Skeletal muscle satellite cell (primary cell): Measurements from ENCODE around the gene PIK3IP1.
A peak's percentile ranks its signal among the peaks of the same experiment; 100 is the strongest.

Source experiments
- H3K27me3 ChIP-seq: 2 replicates; pipeline ENCODE4 v1.7.0; 2013; ENCODE audit warnings: low read length; ENCODE audit not compliant: control insufficient read depth, insufficient read depth
- H3K36me3 ChIP-seq: 2 replicates; pipeline ENCODE4 v1.7.0; 2013; ENCODE audit warnings: mild to moderate bottlenecking, control low read depth, low read length; ENCODE audit not compliant: insufficient read depth
- H3K4me1 ChIP-seq: 2 replicates; pipeline ENCODE4 v1.7.0; 2013; ENCODE audit warnings: low read length; ENCODE audit not compliant: control insufficient read depth, insufficient read depth
- H3K4me2 ChIP-seq: 2 replicates; pipeline ENCODE4 v1.7.0; 2013; ENCODE audit warnings: mild to moderate bottlenecking, low read length
- H3K4me3 ChIP-seq: 2 replicates; pipeline ENCODE4 v1.7.0; 2013; ENCODE audit warnings: low read length
- H3K9ac ChIP-seq: 2 replicates; pipeline ENCODE4 v1.7.0; 2013; ENCODE audit warnings: mild to moderate bottlenecking, low read depth, low read length, moderate library complexity
- H3K9me3 ChIP-seq: replicated peaks from 2 replicates; pipeline ENCODE4 v1.7.0; 2013; ENCODE audit warnings: mild to moderate bottlenecking, control low read depth, low read length

The PIK3IP1 gene

DNA sequence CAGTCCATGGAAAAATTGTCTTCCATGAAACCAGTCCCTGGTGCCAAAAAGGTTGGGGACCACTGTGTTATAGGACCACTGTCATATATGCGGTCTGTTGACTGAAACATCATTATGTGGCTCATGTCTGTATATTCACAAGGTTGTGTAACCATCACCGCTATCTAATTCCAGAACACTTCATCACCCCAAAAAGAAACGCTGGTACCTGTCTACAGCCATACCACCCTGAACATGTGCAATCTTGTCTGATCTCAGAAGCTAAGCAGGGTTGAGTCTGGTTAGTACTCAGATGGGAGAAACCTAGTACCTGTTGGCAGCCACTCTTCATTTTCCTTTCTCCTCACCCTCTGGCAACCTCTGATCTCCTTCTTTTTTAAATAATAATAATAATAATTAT is 12.9 kb upstream of the PIK3IP1 start:
- no peaks in the 10 kb centered on the region for H3K4me1 ChIP-seq
- H3K36me3 ChIP-seq: no peaks in the 10 kb centered on the region
- H3K4me3 ChIP-seq: no peak overlapping the region
- H3K9ac ChIP-seq: no peak overlapping the region
- no peak overlapping the region for H3K4me2 ChIP-seq
- H3K9me3 ChIP-seq: no peaks in the 10 kb centered on the region
- H3K27me3 ChIP-seq: peaks cover 29% of the 10 kb centered on the region

DNA sequence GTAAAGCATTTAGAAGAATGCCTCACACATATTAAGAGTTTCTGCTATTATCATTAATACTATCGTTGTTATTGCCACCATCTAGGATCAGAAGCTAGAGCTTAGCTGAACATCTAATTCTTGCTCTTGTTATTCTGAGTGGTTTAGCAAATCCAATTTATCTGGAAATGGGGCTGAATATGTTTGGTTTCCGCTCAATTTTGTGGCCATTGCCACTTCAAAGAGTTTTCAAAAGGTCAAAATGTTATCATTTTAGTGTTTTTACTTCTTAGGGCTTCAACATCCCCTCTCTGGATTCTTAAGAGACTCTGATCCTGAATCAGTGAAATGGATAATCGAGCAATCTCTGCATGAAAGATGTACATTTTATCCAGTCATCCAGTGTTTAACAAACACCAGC is 10.2 kb upstream of the PIK3IP1 start:
- H3K9me3 ChIP-seq: no peaks in the 10 kb centered on the region
- no peak overlapping the region for H3K4me3 ChIP-seq
- no peak overlapping the region for H3K9ac ChIP-seq
- no peaks in the 10 kb centered on the region for H3K4me1 ChIP-seq
- no peaks in the 10 kb centered on the region for H3K36me3 ChIP-seq
- H3K27me3 ChIP-seq: peaks cover 36% of the 10 kb centered on the region
- H3K4me2 ChIP-seq: no peak overlapping the region

DNA sequence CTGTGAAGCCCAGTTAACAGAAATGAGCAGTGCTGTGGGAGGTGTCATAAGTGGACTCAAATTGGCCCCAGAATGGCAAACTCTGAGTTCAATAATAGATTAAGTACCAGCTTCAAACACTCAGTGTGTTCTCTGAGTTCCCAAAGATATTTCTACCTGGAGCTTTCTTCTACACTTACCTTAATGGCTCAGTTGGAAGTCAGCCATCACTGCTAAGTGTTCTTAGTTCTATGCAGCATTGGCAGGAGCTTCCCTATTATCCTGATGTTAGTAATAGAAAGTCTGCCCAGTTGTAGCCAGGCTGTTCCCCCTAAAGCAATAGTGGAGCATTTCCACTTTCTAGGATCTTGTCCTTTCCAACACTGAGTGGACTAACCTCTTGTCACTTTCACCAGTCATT is 9.7 kb upstream of the PIK3IP1 start:
- Histone ChIP-seq H3K27me3 (peaks cover 36% of the 10 kb centered on the region), H3K4me3 (no peak overlapping the region), H3K4me2 (no peak overlapping the region), H3K36me3 (no peaks in the 10 kb centered on the region), H3K9me3 (no peaks in the 10 kb centered on the region), H3K9ac (no peak overlapping the region), H3K4me1 (no peaks in the 10 kb centered on the region)

DNA sequence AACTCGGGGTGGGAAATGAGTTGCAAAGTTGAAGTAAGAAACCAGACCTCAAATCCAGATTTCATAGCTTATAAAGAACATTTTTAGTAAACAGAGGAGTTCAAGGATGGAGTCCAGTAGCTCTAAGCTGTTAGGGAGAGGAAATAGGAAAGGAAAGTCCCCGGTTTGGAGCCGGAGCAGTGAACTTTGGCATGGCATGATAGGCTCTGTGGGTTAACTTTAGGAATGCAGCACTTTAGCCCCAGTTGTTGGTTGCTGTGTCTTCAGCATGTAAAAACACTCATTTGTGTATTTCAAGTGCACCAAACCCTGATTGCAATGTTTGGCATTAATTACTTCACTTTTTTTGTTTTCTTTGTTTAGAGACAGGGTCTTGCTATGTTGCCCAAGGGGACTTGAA is 8.6 kb upstream of the PIK3IP1 start:
- no peaks in the 10 kb centered on the region for H3K36me3 ChIP-seq

DNA sequence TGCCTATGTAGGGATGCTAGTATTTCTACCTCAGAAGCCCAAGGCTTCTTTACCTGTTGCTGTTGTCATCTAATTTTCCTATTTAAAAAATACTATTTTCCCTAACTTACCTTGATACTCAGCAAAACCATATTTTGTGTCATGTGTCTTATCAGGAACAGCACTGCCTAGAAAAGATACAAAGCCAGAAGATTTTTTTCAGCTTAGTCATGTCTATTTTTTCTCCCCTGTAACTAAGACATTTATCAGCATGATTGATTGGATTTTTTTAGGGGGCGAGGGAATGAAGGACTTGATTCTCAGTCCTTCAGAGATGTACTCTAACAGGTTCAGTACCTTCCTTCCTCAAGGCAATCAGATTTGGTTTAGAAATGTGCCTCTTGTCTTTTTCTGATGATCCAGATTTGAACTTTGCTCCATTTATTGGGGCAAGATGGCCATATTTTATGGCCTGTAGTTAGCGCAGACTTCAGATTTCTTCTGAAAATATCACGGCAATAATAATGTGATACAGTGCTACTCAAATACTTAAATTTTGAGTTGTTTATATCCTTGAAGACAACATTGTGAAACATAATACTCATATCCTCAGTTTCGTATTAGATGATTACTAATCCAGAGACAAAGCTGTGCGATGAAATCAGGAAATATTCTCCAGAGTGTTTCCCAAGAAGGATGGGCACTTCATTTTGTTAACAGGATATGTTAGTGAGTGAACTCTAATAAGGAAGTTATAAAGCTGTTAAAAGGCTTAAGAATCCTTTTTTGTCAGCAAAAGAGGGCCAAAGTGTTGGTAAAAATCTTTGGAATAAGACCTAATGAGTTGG is 3.8 kb upstream of the PIK3IP1 start:
- Histone ChIP-seq H3K27me3 (peaks cover 16% of the 10 kb centered on the region), H3K4me2 (peak overlapping the region; percentile 46), H3K4me1 (peaks cover 27% of the 10 kb centered on the region), H3K9me3 (no peaks in the 10 kb centered on the region), H3K4me3 (no peak overlapping the region), H3K36me3 (no peaks in the 10 kb centered on the region), H3K9ac (no peak overlapping the region)

More for the DNA sequence above, 8.6 kb upstream of the PIK3IP1 start:
- no peak overlapping the region for H3K4me3 ChIP-seq
- no peaks in the 10 kb centered on the region for H3K9me3 ChIP-seq
- peaks cover 36% of the 10 kb centered on the region for H3K27me3 ChIP-seq
- peaks cover 9% of the 10 kb centered on the region for H3K4me1 ChIP-seq
- no peak overlapping the region for H3K4me2 ChIP-seq
- no peak overlapping the region for H3K9ac ChIP-seq

DNA sequence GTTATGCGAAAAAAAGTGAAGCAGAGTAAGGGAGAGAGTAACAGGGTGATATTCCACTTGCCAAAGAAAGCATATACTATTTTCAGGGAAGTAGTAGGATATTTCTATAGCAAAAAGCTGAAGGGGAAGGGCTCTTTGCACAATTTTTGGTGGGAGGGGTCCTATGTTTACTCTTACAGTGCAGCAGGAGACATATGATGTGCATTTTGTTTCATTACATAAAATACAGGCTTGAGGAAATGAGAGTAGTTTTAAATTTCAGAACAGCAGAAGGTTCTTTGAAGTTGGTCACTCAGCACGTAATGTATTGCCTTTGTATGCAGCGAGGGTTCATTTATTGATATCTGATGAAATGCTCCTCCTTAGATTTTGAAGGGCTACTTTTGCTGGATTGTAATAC is 3.1 kb upstream of the PIK3IP1 start:
- Histone ChIP-seq H3K4me1 (peaks cover 27% of the 10 kb centered on the region), H3K4me3 (no peak overlapping the region), H3K36me3 (no peaks in the 10 kb centered on the region), H3K4me2 (no peak overlapping the region), H3K9ac (no peak overlapping the region), H3K27me3 (peaks cover 9% of the 10 kb centered on the region), H3K9me3 (no peaks in the 10 kb centered on the region)

DNA sequence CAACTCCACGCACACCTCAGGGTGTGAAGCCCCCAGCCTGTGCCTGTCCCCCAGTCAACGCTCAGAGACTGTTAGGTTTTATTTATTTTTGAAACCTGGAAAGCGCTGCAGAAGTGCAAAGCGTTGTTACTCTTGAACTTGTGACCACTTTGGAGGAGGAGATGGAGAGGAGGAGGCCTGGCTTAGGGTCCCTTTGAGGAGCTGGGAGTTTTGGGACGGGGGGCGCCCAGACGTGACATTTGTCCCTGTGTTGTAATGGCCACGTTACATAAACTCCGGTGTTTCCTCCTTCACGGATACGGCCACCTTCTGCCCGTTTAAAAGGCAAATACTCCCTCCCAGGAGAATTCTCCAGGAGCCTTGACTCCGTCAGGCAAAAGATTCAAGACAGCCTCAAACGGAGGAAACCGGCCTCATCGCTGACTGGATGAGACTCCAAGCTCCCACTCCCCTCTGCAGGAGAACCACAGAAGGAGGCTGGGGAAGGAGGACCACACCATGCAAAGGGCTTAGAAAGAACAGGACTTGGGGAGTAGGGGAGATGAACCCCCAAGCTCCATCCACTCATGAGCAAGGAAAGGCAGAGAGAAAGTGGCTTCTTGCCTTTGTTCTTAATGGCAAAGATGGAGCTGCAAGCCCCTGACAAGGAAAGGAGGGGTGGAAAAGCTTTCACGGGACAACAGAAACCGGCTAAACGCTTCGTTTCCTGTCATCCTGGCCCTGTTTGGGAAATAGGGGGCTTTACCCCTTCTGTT is 630 bp downstream of the PIK3IP1 start:
- Histone ChIP-seq H3K4me1 (peaks cover 31% of the 10 kb centered on the region), H3K4me3 (peak overlapping the region; percentile 81), H3K36me3 (no peaks in the 10 kb centered on the region), H3K9me3 (no peaks in the 10 kb centered on the region), H3K4me2 (peak overlapping the region; percentile 96), H3K27me3 (no peaks in the 10 kb centered on the region), H3K9ac (peak overlapping the region; percentile 79)

DNA sequence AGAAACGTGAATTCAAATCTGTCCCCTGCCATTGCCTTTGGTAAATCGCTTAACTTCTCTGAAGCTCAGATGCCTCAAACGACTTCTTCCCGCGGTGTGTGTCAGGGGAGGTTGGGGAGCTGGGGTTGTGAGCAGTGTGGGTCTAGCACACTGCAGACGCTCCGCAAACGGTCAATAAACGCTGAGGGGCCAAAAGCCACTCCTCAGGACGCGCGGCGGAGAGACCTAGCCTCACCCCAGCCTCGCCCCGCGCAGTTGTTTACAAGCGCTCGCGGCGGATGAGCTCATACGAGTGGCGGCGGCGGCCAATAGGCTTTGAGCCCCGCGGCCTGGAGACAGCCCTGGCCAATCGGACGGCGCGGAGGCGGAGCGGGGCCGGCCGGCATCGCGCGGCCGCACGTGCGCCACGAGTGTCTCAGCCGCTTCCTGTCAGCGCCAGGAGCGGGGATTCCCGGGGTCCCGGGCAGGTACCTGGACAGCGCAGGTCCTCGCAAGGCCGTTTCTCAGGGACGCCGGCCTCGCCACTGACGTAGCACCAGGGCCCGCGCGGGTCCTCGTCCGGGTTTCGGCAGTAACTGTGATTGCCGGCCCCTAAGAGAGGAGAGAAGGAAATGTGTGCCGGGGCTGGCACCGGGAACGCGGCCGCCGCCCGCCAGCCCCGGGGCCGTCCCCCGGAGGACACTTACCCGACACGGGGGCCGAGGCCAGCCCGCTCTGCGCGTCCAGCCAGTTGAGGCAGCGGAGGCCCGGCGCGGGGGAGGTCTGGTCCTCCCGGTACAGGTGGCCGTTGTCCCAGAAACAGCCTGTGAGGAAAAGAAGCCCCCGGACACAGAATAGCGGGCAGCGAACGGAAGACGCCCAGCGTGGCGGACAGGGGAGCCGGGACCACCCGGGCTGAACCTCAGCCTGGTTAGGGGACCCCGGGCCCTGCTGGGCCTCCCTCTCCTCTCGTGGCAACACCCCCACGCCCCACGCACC is 1.5 kb downstream of the PIK3IP1 start:
- peak overlapping the region; percentile 79 for H3K9ac ChIP-seq
- H3K36me3 ChIP-seq: no peaks in the 10 kb centered on the region
- H3K4me1 ChIP-seq: peaks cover 23% of the 10 kb centered on the region
- H3K4me3 ChIP-seq: peak overlapping the region; percentile 81
- no peaks in the 10 kb centered on the region for H3K27me3 ChIP-seq
- no peaks in the 10 kb centered on the region for H3K9me3 ChIP-seq
- peak overlapping the region; percentile 96 for H3K4me2 ChIP-seq

DNA sequence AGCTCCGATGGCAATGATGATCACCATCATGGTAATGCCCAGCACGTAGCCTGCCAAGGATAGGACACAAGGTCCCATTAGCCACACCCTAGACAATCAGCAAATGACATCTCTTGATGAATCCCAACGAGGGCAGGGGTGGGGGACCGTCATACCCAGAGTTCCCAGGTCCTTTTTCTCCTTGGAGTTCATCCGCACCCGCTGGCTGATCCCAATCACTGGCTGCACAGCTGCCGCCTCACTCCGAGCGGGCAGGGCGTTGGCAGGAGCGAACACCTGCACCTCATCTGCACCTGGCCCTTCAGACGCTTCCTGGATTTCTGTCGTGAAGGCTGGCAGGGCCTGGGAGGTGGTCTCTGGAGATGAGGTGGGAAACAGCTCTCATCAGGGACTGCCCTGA is 2.9 kb downstream of the PIK3IP1 start:
- Histone ChIP-seq H3K36me3 (no peaks in the 10 kb centered on the region), H3K4me2 (no peak overlapping the region), H3K4me3 (no peak overlapping the region), H3K9me3 (no peaks in the 10 kb centered on the region), H3K9ac (peak overlapping the region; percentile 79), H3K4me1 (peaks cover 18% of the 10 kb centered on the region), H3K27me3 (no peaks in the 10 kb centered on the region)

DNA sequence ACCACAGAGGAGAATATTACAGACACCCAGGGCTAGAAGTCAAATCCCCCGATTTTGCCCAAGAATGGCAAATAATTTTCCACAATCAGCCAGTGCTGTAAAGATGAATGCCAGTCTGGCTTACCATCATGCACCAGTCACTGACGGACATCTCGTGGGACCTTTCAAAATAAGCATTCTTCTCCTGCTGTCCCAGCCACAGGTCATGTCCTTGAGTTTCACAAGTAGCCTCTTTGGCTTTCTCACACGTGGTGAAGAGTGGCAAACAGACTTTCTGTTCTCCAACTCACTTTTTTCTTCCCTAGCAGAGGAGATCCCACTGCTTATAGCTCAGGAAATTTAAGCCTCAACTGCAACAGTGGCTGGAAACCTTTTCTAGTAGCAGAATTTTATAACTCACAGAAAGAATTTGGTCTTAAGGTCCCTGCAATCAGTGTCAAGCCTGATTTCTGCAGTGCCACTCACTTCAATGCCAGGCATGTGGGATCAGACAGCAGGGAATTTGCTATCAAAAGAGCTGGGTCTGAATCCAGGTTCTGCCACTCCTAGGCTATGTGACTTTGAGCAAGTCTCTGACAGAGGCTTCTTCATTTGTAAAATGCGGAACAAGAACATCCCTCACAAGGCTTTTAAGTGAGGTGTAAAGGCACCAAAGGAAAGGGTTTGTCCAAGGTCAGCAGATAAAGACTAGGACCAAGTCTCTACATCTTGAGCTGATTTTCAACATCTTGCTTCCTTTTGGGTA is 3.6 kb downstream of the PIK3IP1 start:
- peaks cover 18% of the 10 kb centered on the region for H3K4me1 ChIP-seq
- no peaks in the 10 kb centered on the region for H3K27me3 ChIP-seq
- no peaks in the 10 kb centered on the region for H3K9me3 ChIP-seq
- no peak overlapping the region for H3K4me2 ChIP-seq
- H3K36me3 ChIP-seq: no peaks in the 10 kb centered on the region
- H3K4me3 ChIP-seq: no peak overlapping the region
- H3K9ac ChIP-seq: no peak overlapping the region
